Measurements from ENCODE around the gene ASF1B.
A peak's percentile ranks its signal among the peaks of the same experiment; 100 is the strongest.

ASF1B gene

GRCh38 chr19:14113762-14114414 lies 22.5 kb downstream of the ASF1B start:
- no peak overlapping the region for H3K4me3 ChIP-seq (ENCODE audit: low read depth, low read length)
- no peak overlapping the region for H2AFZ ChIP-seq
- peak; percentile 4 for TF ChIP-seq CTCF (IDR thresholded peaks at IDR 0.05)
- peaks cover 51% of the 10 kb centered on the region for H3K79me2 ChIP-seq
- no peaks in the 10 kb centered on the region for H3K9me3 ChIP-seq (ENCODE audit: control insufficient read depth, low read length)
- no peaks in the 10 kb centered on the region for H3K36me3 ChIP-seq (ENCODE audit: control insufficient read depth, insufficient read depth, low read length)
- peaks cover 27% of the 10 kb centered on the region for H3K4me1 ChIP-seq
- no peaks in the 10 kb centered on the region for H3K27me3 ChIP-seq (ENCODE audit: control insufficient read depth, insufficient read depth, low read length)
- H3K4me2 ChIP-seq (ENCODE audit: low read length) = no peak overlapping the region
- H3K27ac ChIP-seq = no peak overlapping the region
- H3K9ac ChIP-seq = no peak overlapping the region

- H3K27me3 ChIP-seq (ENCODE audit: control insufficient read depth, insufficient read depth, low read length) = no peaks in the 10 kb centered on the region
- H3K27ac ChIP-seq = peak overlapping the region; percentile 59
- no peak overlapping the region for H3K9ac ChIP-seq
- no peaks in the 10 kb centered on the region for H3K36me3 ChIP-seq (ENCODE audit: control insufficient read depth, insufficient read depth, low read length)
- no peaks in the 10 kb centered on the region for H3K9me3 ChIP-seq (ENCODE audit: control insufficient read depth, low read length)
- TF ChIP-seq CTCF (IDR thresholded peaks at IDR 0.05) = no peak
- no peak overlapping the region for H3K4me3 ChIP-seq (ENCODE audit: low read depth, low read length)
- H3K4me1 ChIP-seq = peaks cover 20% of the 10 kb centered on the region
- H3K79me2 ChIP-seq = peaks cover 53% of the 10 kb centered on the region
- H2AFZ ChIP-seq = peak overlapping the region; percentile 7
- H3K4me2 ChIP-seq (ENCODE audit: low read length) = no peak overlapping the region
Observed at GRCh38 chr19:14112809-14113385, 23.5 kb downstream of the ASF1B start.

GRCh38 chr19:14112051-14112808 lies 24.2 kb downstream of the ASF1B start:
- H3K36me3 ChIP-seq (ENCODE audit: control insufficient read depth, insufficient read depth, low read length) = no peaks in the 10 kb centered on the region
- H2AFZ ChIP-seq = peak overlapping the region; percentile 7
- H3K27ac ChIP-seq = peak overlapping the region; percentile 59
- H3K4me3 ChIP-seq (ENCODE audit: low read depth, low read length) = no peak overlapping the region
- no peak overlapping the region for H3K9ac ChIP-seq
- H3K9me3 ChIP-seq (ENCODE audit: control insufficient read depth, low read length) = no peaks in the 10 kb centered on the region
- no peaks in the 10 kb centered on the region for H3K27me3 ChIP-seq (ENCODE audit: control insufficient read depth, insufficient read depth, low read length)
- H3K4me2 ChIP-seq (ENCODE audit: low read length) = no peak overlapping the region
- TF ChIP-seq CTCF (IDR thresholded peaks at IDR 0.05) = no peak
- H3K4me1 ChIP-seq = peaks cover 20% of the 10 kb centered on the region
- H3K79me2 ChIP-seq = peaks cover 52% of the 10 kb centered on the region

GRCh38 chr19:14111486-14111885 lies 24.9 kb downstream of the ASF1B start:
- Histone ChIP-seq H3K9me3 (ENCODE audit: control insufficient read depth, low read length) (no peaks in the 10 kb centered on the region), H3K27me3 (ENCODE audit: control insufficient read depth, insufficient read depth, low read length) (no peaks in the 10 kb centered on the region), H3K27ac (no peak overlapping the region), H3K79me2 (peaks cover 45% of the 10 kb centered on the region), H2AFZ (no peak overlapping the region), H3K36me3 (ENCODE audit: control insufficient read depth, insufficient read depth, low read length) (no peaks in the 10 kb centered on the region), H3K4me3 (ENCODE audit: low read depth, low read length) (no peak overlapping the region), H3K9ac (no peak overlapping the region), H3K4me2 (ENCODE audit: low read length) (no peak overlapping the region), H3K4me1 (peaks cover 18% of the 10 kb centered on the region)
- TF ChIP-seq CTCF (IDR thresholded peaks at IDR 0.05) = no peak

Data from parathyroid adenoma (tissue), 2 donors.